VCaP (cell line): Measurements from ENCODE around the gene COL21A1.

Experiments used
- H3K27ac ChIP-seq: fragments of 450-650 bp; 2 replicates; pipeline ENCODE4 v1.5.1; 2017
- CTCF ChIP-seq: fragments of 450-650 bp; conservative IDR thresholded peaks from 2 replicates; pipeline ENCODE4 v1.5.1; 2017; ENCODE audit warnings: mild to moderate bottlenecking, moderate library complexity

COL21A1 gene

GRCh38 chr6:56050530-56051201 lies 196.7 kb downstream of the COL21A1 start:
- H3K27ac ChIP-seq, result no peak overlapping the region
- no peak for TF ChIP-seq CTCF

DNA sequence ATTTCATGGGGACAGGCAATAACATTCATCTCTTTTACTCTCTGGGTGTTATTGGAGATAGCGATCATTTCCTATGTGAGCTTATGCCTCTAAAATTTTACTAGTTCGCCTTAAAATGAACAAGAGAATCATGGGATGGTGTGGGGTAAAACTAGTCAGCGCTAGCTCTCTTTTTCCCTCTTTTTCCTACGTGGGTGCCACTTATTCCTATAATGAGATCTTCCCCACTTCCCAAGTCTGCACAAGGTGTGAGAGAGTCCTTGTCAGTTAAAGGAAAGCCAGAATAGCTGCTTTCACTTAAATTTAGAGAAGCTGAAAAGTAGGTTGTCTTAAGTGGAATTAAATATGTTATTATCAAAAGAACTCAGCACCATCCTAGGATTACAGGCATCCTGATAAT lies 198.8 kb downstream of the COL21A1 start:
- no peak for TF ChIP-seq CTCF

DNA sequence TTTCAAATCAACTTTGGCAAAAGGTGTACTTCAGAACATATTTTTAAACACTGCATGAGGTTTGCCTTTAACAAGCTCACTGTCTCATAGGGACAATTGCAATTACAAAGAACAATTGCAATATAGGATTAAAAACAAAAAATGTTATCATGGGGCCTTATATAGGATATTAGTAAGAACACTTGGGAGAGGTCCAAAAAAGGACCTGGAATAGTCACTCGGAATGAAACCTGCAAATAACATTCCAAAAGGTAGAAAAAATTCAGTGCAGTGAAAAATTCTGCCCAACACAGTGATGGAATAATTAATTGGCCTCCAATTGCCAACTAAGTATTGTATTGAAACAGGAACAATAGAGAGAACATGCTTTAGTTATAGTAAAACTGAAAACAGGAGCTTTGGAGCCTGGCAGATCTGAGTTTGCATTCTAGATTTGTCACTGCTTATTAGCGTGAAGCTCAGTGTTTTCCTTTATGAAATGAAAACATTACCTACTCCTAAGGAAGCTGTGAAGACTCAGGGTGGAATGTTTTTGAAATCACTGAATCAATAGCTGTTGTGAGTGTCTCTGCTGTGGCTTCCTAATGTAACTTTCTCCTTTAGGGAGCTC lies 199.3 kb downstream of the COL21A1 start:
- no peak for TF ChIP-seq CTCF

More for the DNA sequence above, 198.8 kb downstream of the COL21A1 start:
- no peak overlapping the region for H3K27ac ChIP-seq

GRCh38 chr6:56046576-56046975 lies 200.8 kb downstream of the COL21A1 start:
- H3K27ac ChIP-seq, result no peak overlapping the region
- no peak for TF ChIP-seq CTCF

More for the DNA sequence above, 199.3 kb downstream of the COL21A1 start:
- H3K27ac ChIP-seq, result no peak overlapping the region

DNA sequence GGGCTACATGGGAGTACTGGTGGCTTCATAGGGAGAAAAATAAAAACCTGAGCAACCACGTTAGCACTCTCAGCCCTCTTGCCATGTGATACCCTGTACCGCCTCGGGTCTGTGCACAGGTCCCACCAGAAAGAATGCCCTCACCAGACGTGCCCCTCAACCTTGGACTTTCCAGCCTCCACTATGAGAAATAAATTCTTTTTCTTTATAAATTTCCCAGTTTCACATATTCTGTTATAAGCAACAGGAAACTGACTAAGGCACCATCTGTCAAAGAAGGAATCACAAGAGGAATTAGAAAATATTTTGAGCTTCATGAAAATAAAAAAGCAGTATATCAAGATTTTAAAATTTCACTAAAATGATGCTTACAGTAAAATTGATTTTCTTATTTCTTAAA lies 203.6 kb downstream of the COL21A1 start:
- no peak for TF ChIP-seq CTCF

DNA sequence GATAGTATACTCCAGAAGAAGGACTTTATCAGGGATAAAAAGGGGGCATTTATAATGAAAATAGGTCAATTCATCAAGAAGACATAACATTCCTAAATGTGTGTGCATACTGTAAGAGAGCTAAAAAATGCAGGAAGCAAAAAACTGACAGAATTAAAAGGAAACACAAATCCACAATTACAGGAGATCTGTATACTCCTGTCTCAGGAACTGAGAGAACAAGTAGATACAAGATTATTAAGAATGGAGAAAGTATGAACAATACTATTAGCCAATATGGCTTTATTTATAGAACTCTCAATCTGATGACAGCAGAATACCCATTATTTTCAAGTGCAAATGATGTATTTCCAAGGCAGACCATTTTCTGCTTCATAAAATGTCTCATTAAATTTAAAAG lies 204.3 kb downstream of the COL21A1 start:
- TF ChIP-seq CTCF, result no peak
- H3K27ac ChIP-seq, result no peak overlapping the region

More for the DNA sequence above, 203.6 kb downstream of the COL21A1 start:
- no peak overlapping the region for H3K27ac ChIP-seq

DNA sequence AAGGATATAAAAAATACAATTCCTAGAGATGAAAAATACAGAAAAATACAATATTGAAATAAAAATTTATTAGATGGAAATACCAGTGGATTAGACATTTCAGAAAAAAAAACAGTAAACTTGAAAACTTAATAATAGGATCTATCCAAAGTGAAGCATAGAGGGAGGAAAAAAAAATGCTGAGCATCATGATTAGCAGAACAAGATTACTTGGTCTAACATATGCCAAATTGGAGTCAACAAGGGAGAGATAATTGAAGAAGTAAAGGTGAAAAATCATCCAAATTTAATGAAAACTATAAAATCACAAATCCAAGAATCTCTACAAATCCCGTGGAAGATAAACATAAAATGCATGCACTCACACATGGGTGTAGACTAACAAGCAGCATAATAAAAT lies 205.8 kb downstream of the COL21A1 start:
- H3K27ac ChIP-seq, result no peak overlapping the region
- TF ChIP-seq CTCF, result no peak
